T-helper 22 cell (primary cell): ENCODE results near the gene ZNF275.
"Not testable (repeated sequence)": the region's sequence is repeated elsewhere in the genome, so short reads cannot be mapped to it uniquely, and the experiment has no call there.

Experiments used
- DNase-seq: peaks from one replicate; pipeline ENCODE4 v3.0.0-alpha.2; 2020; ENCODE audit warnings: low read depth

ZNF275 gene

GRCh38 chrX:153333821-153334653 is at the start of gene ZNF275:
Gene ZNF275 (plus strand): TSS chrX:153334153. CDS start chrX:153336680, 2,527 bp downstream.
- peak; percentile 63 for DNase-seq

- not testable (repeated sequence) for DNase-seq
Measured at GRCh38 chrX:153285678-153286077, 48.3 kb upstream of the ZNF275 start.

- not testable (repeated sequence) for DNase-seq
Measured at GRCh38 chrX:153288807-153289206, 45.1 kb upstream of the ZNF275 start.

GRCh38 chrX:153293485-153294071 is 40.4 kb upstream of the ZNF275 start:
- DNase-seq: not testable (repeated sequence)

GRCh38 chrX:153297376-153297775 is 36.6 kb upstream of the ZNF275 start:
- no peak for DNase-seq

- no peak for DNase-seq
Measured at GRCh38 chrX:153299855-153300254, 34.1 kb upstream of the ZNF275 start.

GRCh38 chrX:153301746-153302145 is 32.2 kb upstream of the ZNF275 start:
- DNase-seq: no peak

- DNase-seq: no peak
Measured at GRCh38 chrX:153302796-153303195, 31.2 kb upstream of the ZNF275 start.

- DNase-seq: no peak
Measured at GRCh38 chrX:153303276-153304262, 30.4 kb upstream of the ZNF275 start.

- no peak for DNase-seq
Measured at GRCh38 chrX:153304988-153305736, 28.8 kb upstream of the ZNF275 start.

- no peak for DNase-seq
Measured at GRCh38 chrX:153305972-153306371, 28.0 kb upstream of the ZNF275 start.

GRCh38 chrX:153306527-153307115 is 27.3 kb upstream of the ZNF275 start:
- no peak for DNase-seq

GRCh38 chrX:153307276-153308178 is 26.4 kb upstream of the ZNF275 start:
- DNase-seq: no peak

- DNase-seq: no peak
Measured at GRCh38 chrX:153310901-153311300, 23.1 kb upstream of the ZNF275 start.

- DNase-seq: no peak
Measured at GRCh38 chrX:153312041-153312440, 21.9 kb upstream of the ZNF275 start.

GRCh38 chrX:153312842-153313241 is 21.1 kb upstream of the ZNF275 start:
- DNase-seq: no peak

- DNase-seq: no peak
Measured at GRCh38 chrX:153317306-153317705, 16.6 kb upstream of the ZNF275 start.

- DNase-seq: no peak
Measured at GRCh38 chrX:153317996-153318722, 15.8 kb upstream of the ZNF275 start.

- no peak for DNase-seq
Measured at GRCh38 chrX:153318811-153319210, 15.1 kb upstream of the ZNF275 start.
